Panc1 (cell line): ENCODE measurements around the gene FAM227B. TPM values are rescaled to one million over a fixed set of nuclear protein-coding genes. Genes with fewer than 3 reads are reported as not detected.

ENCODE experiments used
- ATAC-seq: fragments of 200-7000 bp; cut with Tn5 transposase; 2 replicates; pipeline ENCODE4 v1.9.1; 2020; ENCODE audit warnings: mild to moderate bottlenecking, moderate library complexity
- BruUV-seq: library from RNA; stranded (reverse); fragments of 400-500 nt; replicated peaks from 2 replicates; lab custom pipeline; 2021; lab: Mats Ljungman, UMichigan
- CTCF ChIA-PET: fragments of 300-600 bp; sonication (Branson Sonifier 250); formaldehyde crosslinking; loops from one replicate; lab custom pipeline; 2022; ENCODE audit warnings: antibody characterized with exemption; lab: Charles Lee
- POLR2A ChIA-PET: fragments of 300-600 bp; sonication (Branson Sonifier 250); formaldehyde crosslinking; loops from one replicate; lab custom pipeline; 2022; ENCODE audit warnings: antibody characterized with exemption; lab: Charles Lee
- DNase-seq: peaks from one replicate; pipeline ENCODE4 v3.0.0-alpha.2; 2010; ENCODE audit warnings: low read depth, low spot score
- H3K27ac ChIP-seq: 2 replicates; pipeline ENCODE4 v1.5.1; 2011; ENCODE audit warnings: mild to moderate bottlenecking, low read length, inconsistent platforms
- H3K27me3 ChIP-seq: fragments of 200-500 bp; sonication (Bioruptor generic); 2 replicates; pipeline ENCODE4 v1.6.0; 2014; ENCODE audit warnings: low read length, inconsistent platforms; ENCODE audit not compliant: control insufficient read depth, insufficient read depth
- H3K36me3 ChIP-seq: fragments of 200-500 bp; sonication (Bioruptor generic); 2 replicates; pipeline ENCODE4 v1.5.1; 2014; ENCODE audit warnings: inconsistent platforms, mild to moderate bottlenecking, low read length, moderate library complexity; ENCODE audit not compliant: control insufficient read depth, insufficient read depth
- H3K4me1 ChIP-seq: 2 replicates; pipeline ENCODE4 v1.5.1; 2011; ENCODE audit warnings: inconsistent platforms, mild to moderate bottlenecking, low read length, moderate library complexity; ENCODE audit not compliant: control insufficient read depth, insufficient read depth
- H3K4me3 ChIP-seq, 2 experiments: 2 replicates each; pipeline ENCODE4 v1.5.1; 2011 to 2012; ENCODE audit warnings: low read depth in 2 of 2, low read length in 2 of 2, mild to moderate bottlenecking in 2 of 2, inconsistent platforms in 1 of 2, moderate library complexity in 1 of 2
- H3K9me3 ChIP-seq: fragments of 200-500 bp; sonication (Bioruptor generic); 2 replicates; pipeline ENCODE4 v1.5.1; 2014; ENCODE audit warnings: low read depth, mild to moderate bottlenecking, inconsistent platforms, low read length, moderate library complexity; ENCODE audit not compliant: control insufficient read depth, insufficient read depth
- POLR2AphosphoS5 ChIP-seq: IDR thresholded peaks from 2 replicates; pipeline ENCODE4 v1.6.1; 2012; ENCODE audit warnings: mild to moderate bottlenecking, low read depth, low read length, moderate library complexity
- SIN3A ChIP-seq: IDR thresholded peaks from 2 replicates; pipeline ENCODE4 v1.6.1; 2012; ENCODE audit warnings: low read depth, mild to moderate bottlenecking, low read length, moderate library complexity, borderline replicate concordance; ENCODE audit not compliant: insufficient read depth
- TCF7L2 ChIP-seq: IDR thresholded peaks from 2 replicates; pipeline ENCODE4 v1.6.1; 2011; ENCODE audit warnings: mild to moderate bottlenecking, low read depth, low read length, inconsistent platforms
- in situ Hi-C: cut with HindIII; loops from 2 replicates; pipeline ENCODE4 v1.10.0; 2016; ENCODE audit warnings: low sequenced_read_pairs, low pct_unique_long_range_greater_than_20kb
- intact Hi-C: fragments of 100-400 bp; cut with micrococcal nuclease; formaldehyde crosslinking; loops from one replicate; pipeline ENCODE4 v1.10.0; 2022; ENCODE audit not compliant: unreplicated experiment
- total RNA-seq: library from RNA; stranded (reverse); gene quantifications from one replicate; pipeline ENCODE4 v1.2.1, GENCODE V29; 2021; ENCODE audit not compliant: unreplicated experiment
- TF ChIP-seq, protein P1 (sequence below): fragments of 450-650 bp; IDR thresholded peaks from 2 replicates; pipeline ENCODE4 v1.5.1; 2017; ENCODE audit warnings: mild to moderate bottlenecking
- TF ChIP-seq, protein P2 (sequence below), 2 experiments: IDR thresholded peaks; 2 replicates each; pipeline ENCODE4 v1.6.1; 2011 to 2012; ENCODE audit warnings: low read depth in 2 of 2, control low read depth in 1 of 2, low read length in 1 of 2, mild to moderate bottlenecking in 1 of 2, moderate library complexity in 1 of 2; ENCODE audit not compliant: insufficient read depth in 1 of 2

Gene FAM227B
- total RNA-seq, 1 experiment from 2014 or later = 1.2 TPM

DNA sequence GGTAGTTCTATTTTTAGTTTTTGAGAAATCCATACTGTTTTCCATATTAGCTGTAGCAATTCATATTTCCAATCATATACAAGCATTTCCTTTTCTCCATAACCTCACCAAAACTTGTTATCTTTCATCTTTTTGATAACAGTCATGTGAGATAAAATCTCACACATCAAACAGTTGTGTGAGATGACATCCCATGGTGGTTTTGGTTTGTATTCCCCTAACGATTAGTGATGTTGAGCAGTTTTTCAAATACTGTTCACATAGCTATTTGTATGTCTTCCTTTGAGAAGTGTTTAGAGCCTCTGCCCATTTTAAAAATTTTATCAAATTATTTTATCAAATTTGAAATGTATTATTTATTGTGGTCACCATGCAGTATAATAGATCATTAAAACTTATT, 50.4 kb downstream of the FAM227B start:
- no peak overlapping the region for H3K4me3 ChIP-seq
- H3K27ac ChIP-seq = no peak overlapping the region
- H3K9me3 ChIP-seq = no peaks in the 10 kb centered on the region; the same call in 1 of the 2 replicates
- in situ Hi-C loops (no loop called here), intact Hi-C loops (no loop called here)
- CTCF ChIA-PET = no interaction called here
- TF ChIP-seq, protein P1, sequence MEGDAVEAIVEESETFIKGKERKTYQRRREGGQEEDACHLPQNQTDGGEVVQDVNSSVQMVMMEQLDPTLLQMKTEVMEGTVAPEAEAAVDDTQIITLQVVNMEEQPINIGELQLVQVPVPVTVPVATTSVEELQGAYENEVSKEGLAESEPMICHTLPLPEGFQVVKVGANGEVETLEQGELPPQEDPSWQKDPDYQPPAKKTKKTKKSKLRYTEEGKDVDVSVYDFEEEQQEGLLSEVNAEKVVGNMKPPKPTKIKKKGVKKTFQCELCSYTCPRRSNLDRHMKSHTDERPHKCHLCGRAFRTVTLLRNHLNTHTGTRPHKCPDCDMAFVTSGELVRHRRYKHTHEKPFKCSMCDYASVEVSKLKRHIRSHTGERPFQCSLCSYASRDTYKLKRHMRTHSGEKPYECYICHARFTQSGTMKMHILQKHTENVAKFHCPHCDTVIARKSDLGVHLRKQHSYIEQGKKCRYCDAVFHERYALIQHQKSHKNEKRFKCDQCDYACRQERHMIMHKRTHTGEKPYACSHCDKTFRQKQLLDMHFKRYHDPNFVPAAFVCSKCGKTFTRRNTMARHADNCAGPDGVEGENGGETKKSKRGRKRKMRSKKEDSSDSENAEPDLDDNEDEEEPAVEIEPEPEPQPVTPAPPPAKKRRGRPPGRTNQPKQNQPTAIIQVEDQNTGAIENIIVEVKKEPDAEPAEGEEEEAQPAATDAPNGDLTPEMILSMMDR = no peak
- TF ChIP-seq, protein P2, sequence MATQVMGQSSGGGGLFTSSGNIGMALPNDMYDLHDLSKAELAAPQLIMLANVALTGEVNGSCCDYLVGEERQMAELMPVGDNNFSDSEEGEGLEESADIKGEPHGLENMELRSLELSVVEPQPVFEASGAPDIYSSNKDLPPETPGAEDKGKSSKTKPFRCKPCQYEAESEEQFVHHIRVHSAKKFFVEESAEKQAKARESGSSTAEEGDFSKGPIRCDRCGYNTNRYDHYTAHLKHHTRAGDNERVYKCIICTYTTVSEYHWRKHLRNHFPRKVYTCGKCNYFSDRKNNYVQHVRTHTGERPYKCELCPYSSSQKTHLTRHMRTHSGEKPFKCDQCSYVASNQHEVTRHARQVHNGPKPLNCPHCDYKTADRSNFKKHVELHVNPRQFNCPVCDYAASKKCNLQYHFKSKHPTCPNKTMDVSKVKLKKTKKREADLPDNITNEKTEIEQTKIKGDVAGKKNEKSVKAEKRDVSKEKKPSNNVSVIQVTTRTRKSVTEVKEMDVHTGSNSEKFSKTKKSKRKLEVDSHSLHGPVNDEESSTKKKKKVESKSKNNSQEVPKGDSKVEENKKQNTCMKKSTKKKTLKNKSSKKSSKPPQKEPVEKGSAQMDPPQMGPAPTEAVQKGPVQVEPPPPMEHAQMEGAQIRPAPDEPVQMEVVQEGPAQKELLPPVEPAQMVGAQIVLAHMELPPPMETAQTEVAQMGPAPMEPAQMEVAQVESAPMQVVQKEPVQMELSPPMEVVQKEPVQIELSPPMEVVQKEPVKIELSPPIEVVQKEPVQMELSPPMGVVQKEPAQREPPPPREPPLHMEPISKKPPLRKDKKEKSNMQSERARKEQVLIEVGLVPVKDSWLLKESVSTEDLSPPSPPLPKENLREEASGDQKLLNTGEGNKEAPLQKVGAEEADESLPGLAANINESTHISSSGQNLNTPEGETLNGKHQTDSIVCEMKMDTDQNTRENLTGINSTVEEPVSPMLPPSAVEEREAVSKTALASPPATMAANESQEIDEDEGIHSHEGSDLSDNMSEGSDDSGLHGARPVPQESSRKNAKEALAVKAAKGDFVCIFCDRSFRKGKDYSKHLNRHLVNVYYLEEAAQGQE (IDR thresholded peaks at IDR 0.05; ENCODE audit: insufficient read depth in 1 of 2, low read depth in 2 of 2, low read length in 1 of 2) = no peak
- TF ChIP-seq SIN3A = no peak
- TF ChIP-seq POLR2AphosphoS5 = no peak
- TF ChIP-seq TCF7L2 = no peak
- H3K27me3 ChIP-seq = no peaks in the 10 kb centered on the region
- POLR2A ChIA-PET = no interaction called here
- no peaks in the 10 kb centered on the region for H3K36me3 ChIP-seq
- ATAC-seq (no peak), DNase-seq (no peak)
- BruUV-seq = no TSS peak
- H3K4me1 ChIP-seq = no peaks in the 10 kb centered on the region

DNA sequence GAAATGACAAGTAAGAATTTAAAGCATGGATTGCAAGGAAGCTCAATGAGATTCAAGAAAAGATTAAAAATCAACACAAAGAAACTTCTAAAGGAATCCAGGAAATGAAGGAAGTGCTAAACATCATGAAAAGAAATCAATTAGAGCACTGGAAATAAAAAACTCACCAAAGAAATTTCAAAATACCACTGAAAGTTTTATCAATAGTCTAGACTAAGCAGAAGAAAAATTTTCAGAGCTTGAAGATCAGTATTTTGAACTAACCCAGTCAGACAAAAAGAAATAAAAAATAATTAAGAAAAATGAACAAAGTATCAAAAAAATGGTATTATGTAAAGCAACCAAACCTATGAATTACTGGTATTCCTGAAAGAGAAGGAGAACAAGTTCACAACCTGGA, 60.6 kb downstream of the FAM227B start:
- Histone ChIP-seq H3K9me3 (no peaks in the 10 kb centered on the region), H3K27me3 (no peaks in the 10 kb centered on the region), H3K4me3 (no peak overlapping the region), H3K27ac (no peak overlapping the region), H3K36me3 (no peaks in the 10 kb centered on the region), H3K4me1 (no peaks in the 10 kb centered on the region)
- DNase-seq (no peak), ATAC-seq (no peak)
- in situ Hi-C loops = no loop called here
- ChIA-PET CTCF (no interaction called here), POLR2A (no interaction called here)
- intact Hi-C loops = no loop called here
- TF ChIP-seq POLR2AphosphoS5 (no peak), SIN3A (no peak), TCF7L2 (no peak)
- TF ChIP-seq, protein P2 (IDR thresholded peaks at IDR 0.05; ENCODE audit: insufficient read depth in 1 of 2, low read depth in 2 of 2, low read length in 1 of 2) = no peak
- TF ChIP-seq, protein P1 = no peak
- no TSS peak for BruUV-seq
